ENCODE measurements around the gene PHF20.
"Not testable (repeated sequence)": the region's sequence is repeated elsewhere in the genome, so short reads cannot be mapped to it uniquely, and the experiment has no call there.

The PHF20 gene

GRCh38 chr20:35985806-35986205 is 214.0 kb downstream of the PHF20 start:
- Mint-ChIP-seq H3K4me3 (no peak overlapping the region), H3K4me1 (ENCODE audit: low read depth) (no peaks in the 10 kb centered on the region), H3K27me3 (no peaks in the 10 kb centered on the region), H3K27ac (no peak overlapping the region), H3K9me3 (no peaks in the 10 kb centered on the region), H3K36me3 (ENCODE audit: low read depth) (no peaks in the 10 kb centered on the region)

- Mint-ChIP-seq H3K9me3 (no peaks in the 10 kb centered on the region), H3K27ac (no peak overlapping the region), H3K27me3 (peaks cover 5% of the 10 kb centered on the region), H3K36me3 (ENCODE audit: low read depth) (no peaks in the 10 kb centered on the region), H3K4me1 (ENCODE audit: low read depth) (peaks cover 5% of the 10 kb centered on the region), H3K4me3 (no peak overlapping the region)
Measured at GRCh38 chr20:35988910-35989463, 217.2 kb downstream of the PHF20 start.

GRCh38 chr20:35991142-35991771 is 219.4 kb downstream of the PHF20 start:
- no peak overlapping the region for H3K4me3 Mint-ChIP-seq
- no peaks in the 10 kb centered on the region for H3K36me3 Mint-ChIP-seq (ENCODE audit: low read depth)

GRCh38 chr20:35992713-35993335 is 221.0 kb downstream of the PHF20 start:
- no peaks in the 10 kb centered on the region for H3K9me3 Mint-ChIP-seq
- H3K4me3 Mint-ChIP-seq = no peak overlapping the region
- H3K4me1 Mint-ChIP-seq (ENCODE audit: low read depth) = peaks cover 5% of the 10 kb centered on the region
- H3K27ac Mint-ChIP-seq = no peak overlapping the region
- no peaks in the 10 kb centered on the region for H3K36me3 Mint-ChIP-seq (ENCODE audit: low read depth)
- H3K27me3 Mint-ChIP-seq = peaks cover 5% of the 10 kb centered on the region

More at GRCh38 chr20:35991142-35991771, 219.4 kb downstream of the PHF20 start:
- Mint-ChIP-seq H3K9me3 (no peaks in the 10 kb centered on the region), H3K27ac (no peak overlapping the region), H3K27me3 (peaks cover 5% of the 10 kb centered on the region), H3K4me1 (ENCODE audit: low read depth) (peaks cover 5% of the 10 kb centered on the region)

- H3K4me3 Mint-ChIP-seq = no peak overlapping the region
- no peak overlapping the region for H3K27ac Mint-ChIP-seq
- H3K4me1 Mint-ChIP-seq (ENCODE audit: low read depth) = peaks cover 5% of the 10 kb centered on the region
- no peaks in the 10 kb centered on the region for H3K9me3 Mint-ChIP-seq
- H3K36me3 Mint-ChIP-seq (ENCODE audit: low read depth) = no peaks in the 10 kb centered on the region
- H3K27me3 Mint-ChIP-seq = peaks cover 5% of the 10 kb centered on the region
Measured at GRCh38 chr20:35994994-35995453, 223.2 kb downstream of the PHF20 start.

- not testable (repeated sequence) for H3K4me1 Mint-ChIP-seq (ENCODE audit: low read depth); H3K36me3 Mint-ChIP-seq (ENCODE audit: low read depth); H3K27ac Mint-ChIP-seq; H3K9me3 Mint-ChIP-seq; H3K4me3 Mint-ChIP-seq; H3K27me3 Mint-ChIP-seq
Measured at GRCh38 chr20:35996492-35996891, 224.7 kb downstream of the PHF20 start.
